Osteoblast (primary cell): ENCODE results near the gene FMC1. TPM values are rescaled to one million over a fixed set of nuclear protein-coding genes. Genes with fewer than 3 reads are reported as not detected.

Experiments
- DNase-seq: peaks from one replicate; pipeline ENCODE4 v3.0.0; 2011; ENCODE audit warnings: low spot score, mixed read lengths; ENCODE audit not compliant: insufficient read length; ENCODE audit errors: missing footprints
- H2AFZ ChIP-seq: 2 replicates; pipeline ENCODE4 v1.6.0; 2011; ENCODE audit warnings: mild to moderate bottlenecking, low read length
- H3K27ac ChIP-seq: 2 replicates; pipeline ENCODE4 v1.5.1; 2011; ENCODE audit warnings: mild to moderate bottlenecking, low read depth, low read length, moderate library complexity
- H3K27me3 ChIP-seq: 2 replicates; pipeline ENCODE4 v1.6.0; 2012; ENCODE audit warnings: mild to moderate bottlenecking, control low read depth, inconsistent platforms, low read length, moderate library complexity; ENCODE audit not compliant: insufficient read depth
- H3K36me3 ChIP-seq: 2 replicates; pipeline ENCODE4 v1.5.1; 2011; ENCODE audit warnings: mild to moderate bottlenecking, low read length, control low read depth, moderate library complexity; ENCODE audit not compliant: insufficient read depth
- H3K4me1 ChIP-seq: 2 replicates; pipeline ENCODE4 v1.5.1; 2011; ENCODE audit warnings: mild to moderate bottlenecking, low read length, control low read depth, moderate library complexity; ENCODE audit not compliant: insufficient read depth
- H3K4me2 ChIP-seq: 2 replicates; pipeline ENCODE4 v1.6.0; 2011; ENCODE audit warnings: mild to moderate bottlenecking, low read length; ENCODE audit not compliant: insufficient read depth
- H3K4me3 ChIP-seq: fragments of 200-600 bp; sonication (generic); 3 replicates; pipeline ENCODE4 v1.5.1; 2012; ENCODE audit warnings: mild to moderate bottlenecking, low read length, inconsistent platforms; ENCODE audit not compliant: insufficient read depth
- H3K79me2 ChIP-seq: 2 replicates; pipeline ENCODE4 v1.6.0; 2012; ENCODE audit warnings: mild to moderate bottlenecking, low read length, control low read depth, inconsistent platforms; ENCODE audit not compliant: insufficient read depth
- H3K9me3 ChIP-seq: 2 replicates; pipeline ENCODE4 v1.5.1; 2011; ENCODE audit warnings: low read depth, low read length, control low read depth
- H4K20me1 ChIP-seq: 2 replicates; pipeline ENCODE4 v1.6.0; 2012; ENCODE audit warnings: mild to moderate bottlenecking, low read length, control low read depth; ENCODE audit not compliant: insufficient read depth
- total RNA-seq: library from RNA; depleted of rRNA; stranded (reverse); fragments of >200 nt; gene quantifications from 2 replicates; pipeline ENCODE4 v1.2.3, GENCODE V29; 2012
- TF ChIP-seq, protein P1 (sequence below): IDR thresholded peaks from 2 replicates; pipeline ENCODE4 v1.5.1; 2011; ENCODE audit warnings: mild to moderate bottlenecking, low read depth, low read length, moderate library complexity; ENCODE audit errors: extremely low read depth

The FMC1 gene
- total RNA-seq, 1 donor = 9.0 TPM

DNA sequence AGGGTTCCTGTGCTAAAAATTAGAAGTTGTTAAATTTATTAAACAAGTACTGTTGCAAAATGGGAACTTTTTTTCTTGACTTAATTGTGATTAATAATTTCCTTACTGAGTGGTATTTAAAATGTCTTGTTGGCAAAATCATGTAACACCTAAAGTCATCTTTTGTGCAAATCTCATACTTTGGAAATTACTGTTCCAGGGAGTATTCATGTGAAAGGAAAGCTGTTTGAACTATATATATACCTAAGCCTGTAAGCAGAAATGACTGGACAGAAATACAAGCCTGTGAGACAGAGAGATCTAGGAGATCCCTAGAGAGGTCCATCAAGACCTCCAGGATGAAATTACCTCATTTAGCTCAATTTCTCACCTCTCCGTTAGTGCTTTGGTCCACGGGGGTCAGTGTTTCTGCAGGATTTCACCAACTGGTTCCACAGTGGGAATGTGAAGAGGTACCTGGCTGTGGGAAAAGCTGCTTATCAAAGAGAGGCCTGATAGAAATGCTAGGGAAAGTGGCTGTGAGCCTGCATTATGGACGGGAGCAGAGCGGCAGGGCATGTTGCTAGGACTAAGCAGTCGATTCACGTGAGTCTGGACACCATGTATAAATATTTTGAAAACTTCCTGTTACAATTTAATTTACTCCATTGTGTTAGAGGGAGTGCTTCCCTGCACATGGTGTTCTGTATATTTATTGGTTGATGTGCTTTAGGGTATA lies 26.5 kb downstream of the FMC1 start:
- Histone ChIP-seq H3K27me3 (no peaks in the 10 kb centered on the region), H3K27ac (no peak overlapping the region), H3K4me3 (no peak overlapping the region), H2AFZ (no peak overlapping the region), H4K20me1 (peaks cover 72% of the 10 kb centered on the region), H3K79me2 (peaks cover 100% of the 10 kb centered on the region), H3K4me1 (peaks cover 10% of the 10 kb centered on the region), H3K9me3 (no peaks in the 10 kb centered on the region), H3K36me3 (peaks cover 5% of the 10 kb centered on the region), H3K4me2 (no peak overlapping the region)
- TF ChIP-seq, protein P1, sequence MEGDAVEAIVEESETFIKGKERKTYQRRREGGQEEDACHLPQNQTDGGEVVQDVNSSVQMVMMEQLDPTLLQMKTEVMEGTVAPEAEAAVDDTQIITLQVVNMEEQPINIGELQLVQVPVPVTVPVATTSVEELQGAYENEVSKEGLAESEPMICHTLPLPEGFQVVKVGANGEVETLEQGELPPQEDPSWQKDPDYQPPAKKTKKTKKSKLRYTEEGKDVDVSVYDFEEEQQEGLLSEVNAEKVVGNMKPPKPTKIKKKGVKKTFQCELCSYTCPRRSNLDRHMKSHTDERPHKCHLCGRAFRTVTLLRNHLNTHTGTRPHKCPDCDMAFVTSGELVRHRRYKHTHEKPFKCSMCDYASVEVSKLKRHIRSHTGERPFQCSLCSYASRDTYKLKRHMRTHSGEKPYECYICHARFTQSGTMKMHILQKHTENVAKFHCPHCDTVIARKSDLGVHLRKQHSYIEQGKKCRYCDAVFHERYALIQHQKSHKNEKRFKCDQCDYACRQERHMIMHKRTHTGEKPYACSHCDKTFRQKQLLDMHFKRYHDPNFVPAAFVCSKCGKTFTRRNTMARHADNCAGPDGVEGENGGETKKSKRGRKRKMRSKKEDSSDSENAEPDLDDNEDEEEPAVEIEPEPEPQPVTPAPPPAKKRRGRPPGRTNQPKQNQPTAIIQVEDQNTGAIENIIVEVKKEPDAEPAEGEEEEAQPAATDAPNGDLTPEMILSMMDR = no peak
- DNase-seq = no peak

DNA sequence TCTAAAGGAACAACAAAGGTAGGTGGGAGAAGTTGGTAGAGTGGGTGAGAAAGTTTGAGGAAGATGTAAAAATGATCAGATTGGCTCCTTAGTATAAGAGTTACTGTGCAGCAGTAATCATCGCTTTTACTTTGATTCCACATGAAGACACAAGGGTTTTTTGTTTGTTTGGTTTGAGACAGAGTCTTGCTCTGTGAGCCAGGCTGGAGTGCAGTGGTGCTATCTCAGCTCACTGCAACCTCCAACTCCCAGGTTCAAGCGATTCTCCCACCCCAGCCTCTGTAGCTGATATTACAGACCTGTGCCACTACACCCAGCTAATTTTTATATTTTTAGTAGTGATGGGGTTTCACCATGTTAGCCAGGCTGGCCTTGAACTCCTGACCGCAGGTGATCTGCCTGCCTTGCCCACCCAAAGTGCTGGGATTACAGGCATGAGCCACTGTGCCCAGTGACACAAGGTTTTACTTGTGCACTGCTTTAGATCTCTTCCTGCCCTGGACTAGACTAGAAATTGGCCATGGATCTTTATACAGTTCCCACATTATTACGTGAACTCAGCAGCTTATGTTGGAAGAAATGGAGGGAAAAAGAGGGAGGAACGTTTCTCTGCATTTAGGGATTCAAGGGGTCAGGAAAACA lies 29.3 kb downstream of the FMC1 start:
- H3K36me3 ChIP-seq = peaks cover 4% of the 10 kb centered on the region
- peaks cover 61% of the 10 kb centered on the region for H4K20me1 ChIP-seq
- no peak overlapping the region for H3K4me3 ChIP-seq
- H3K9me3 ChIP-seq = no peaks in the 10 kb centered on the region
- TF ChIP-seq, protein P1 = no peak
- DNase-seq = no peak
- H3K27ac ChIP-seq = peak overlapping the region; percentile 10
- no peak overlapping the region for H2AFZ ChIP-seq
- no peaks in the 10 kb centered on the region for H3K27me3 ChIP-seq
- H3K79me2 ChIP-seq = peaks cover 100% of the 10 kb centered on the region
- peaks cover 3% of the 10 kb centered on the region for H3K4me1 ChIP-seq
- H3K4me2 ChIP-seq = no peak overlapping the region

GRCh38 chr7:139370943-139371313 lies 29.8 kb downstream of the FMC1 start:
- H3K4me1 ChIP-seq = peaks cover under 1% of the 10 kb centered on the region
- peaks cover 57% of the 10 kb centered on the region for H4K20me1 ChIP-seq
- no peak overlapping the region for H3K27ac ChIP-seq
- DNase-seq = no peak
- no peak overlapping the region for H2AFZ ChIP-seq
- no peak overlapping the region for H3K4me2 ChIP-seq
- peaks cover 7% of the 10 kb centered on the region for H3K36me3 ChIP-seq
- TF ChIP-seq, protein P1 = no peak
- no peaks in the 10 kb centered on the region for H3K9me3 ChIP-seq
- peaks cover 100% of the 10 kb centered on the region for H3K79me2 ChIP-seq
- no peak overlapping the region for H3K4me3 ChIP-seq
- no peaks in the 10 kb centered on the region for H3K27me3 ChIP-seq

DNA sequence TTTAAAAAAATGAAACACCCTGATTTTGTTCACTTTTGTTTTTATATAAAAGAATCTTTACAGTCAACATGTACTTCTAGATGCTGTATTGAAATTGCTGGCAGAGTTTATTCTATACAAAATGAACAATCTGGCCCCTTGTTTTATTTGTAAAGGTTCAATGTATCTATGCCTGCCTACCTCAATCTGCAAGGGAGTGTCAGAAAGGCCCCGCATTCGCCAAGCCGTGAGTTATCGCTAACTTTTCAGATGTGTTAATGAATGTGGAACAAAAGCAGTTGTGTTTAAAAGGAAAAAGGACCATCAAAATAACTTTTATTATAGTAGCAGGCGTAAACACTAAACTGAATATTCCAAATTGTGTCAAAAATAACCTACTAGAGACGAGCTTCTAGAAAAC lies 33.1 kb downstream of the FMC1 start:
- Histone ChIP-seq H4K20me1 (peaks cover 38% of the 10 kb centered on the region), H2AFZ (no peak overlapping the region), H3K27me3 (no peaks in the 10 kb centered on the region), H3K4me3 (no peak overlapping the region), H3K79me2 (peaks cover 88% of the 10 kb centered on the region), H3K27ac (no peak overlapping the region), H3K4me1 (no peaks in the 10 kb centered on the region), H3K36me3 (peaks cover 37% of the 10 kb centered on the region), H3K9me3 (no peaks in the 10 kb centered on the region), H3K4me2 (no peak overlapping the region)
- DNase-seq = no peak
- TF ChIP-seq, protein P1 = no peak
